Erythroblast (primary cell): ENCODE data around the gene NKAIN2.

Experiments
- GATA1 ChIP-seq: IDR thresholded peaks from 2 replicates; pipeline ENCODE4 v1.6.1; 2011; ENCODE audit warnings: low read depth, mild to moderate bottlenecking, control low read depth, low read length, moderate library complexity
- POLR2A ChIP-seq: IDR thresholded peaks from 2 replicates; pipeline ENCODE4 v1.6.1; 2011; ENCODE audit warnings: mild to moderate bottlenecking, low read length

DNA sequence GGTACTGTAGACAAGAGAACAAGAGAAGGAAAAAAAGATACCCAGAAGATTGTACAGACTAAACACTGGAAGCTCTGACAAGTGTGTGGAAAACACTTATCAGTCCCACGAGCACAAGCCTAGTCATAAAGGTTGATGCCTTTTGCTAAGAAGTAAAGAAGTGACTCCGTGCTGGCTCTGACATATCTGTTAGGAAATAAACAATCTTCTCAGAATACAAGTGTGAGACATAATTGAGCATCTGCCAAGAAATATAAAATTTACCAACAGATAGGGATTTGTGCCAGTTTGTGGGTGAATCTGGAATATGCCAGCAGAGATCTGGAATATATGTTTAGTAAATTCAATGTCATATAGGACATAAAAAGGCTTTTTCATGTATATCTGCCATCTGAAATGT is 899.9 kb downstream of the NKAIN2 start:
- TF ChIP-seq POLR2A, result no peak
- TF ChIP-seq GATA1, result no peak
